K562 (cell line): ENCODE data around the gene POLD4. TPM values are rescaled to one million over a fixed set of nuclear protein-coding genes. Genes with fewer than 3 reads are reported as not detected.

Experiments used
- ATAC-seq: fragments of 200-7000 bp; cut with Tn5 transposase; 3 replicates; pipeline ENCODE4 v1.9.1; 2020; ENCODE audit warnings: moderate library complexity
- BruUV-seq: library from RNA; stranded (reverse); fragments of 400-500 nt; replicated peaks from 2 replicates; lab custom pipeline; 2021; lab: Mats Ljungman, UMichigan
- CTCF ChIA-PET: fragments of 300-600 bp; formaldehyde crosslinking; extraction: SDS; loops from one replicate; lab custom pipeline; 2021; ENCODE audit warnings: low intra/inter-chr PET ratio; lab: Yijun Ruan, JAX
- POLR2A ChIA-PET: fragments of 300-600, 350-650 bp; sonication (Branson Sonifier 250); formaldehyde crosslinking; extraction: SDS; loops from one replicate; lab custom pipeline; 2021; ENCODE audit warnings: antibody characterized with exemption, inconsistent platforms; lab: Yijun Ruan, JAX
- DNase-seq, 4 experiments: peaks; one replicate each; pipeline versions ENCODE4 v3.0.0 to v3.0.0-alpha.2; 2011 to 2018; ENCODE audit warnings: low spot score in 3 of 4, mixed read lengths in 3 of 4; ENCODE audit errors: extremely low read depth in 1 of 4
- FAIRE-seq: peaks from 2 replicates; lab custom pipeline; 2011; peaks lifted over from hg19 to GRCh38; lab: Jason Lieb, UNC
- H2AFZ ChIP-seq: 2 replicates; pipeline ENCODE4 v1.6.0; 2011; ENCODE audit warnings: low read depth, low read length, control low read depth, inconsistent platforms
- H3K27ac ChIP-seq: fragments of 200-600 bp; 3 replicates; pipeline ENCODE4 v1.8.0; 2011; ENCODE audit warnings: low read depth, mild to moderate bottlenecking, control low read depth, inconsistent platforms, low read length, moderate library complexity, mixed read lengths; ENCODE audit errors: extremely low read depth
- H3K27me3 ChIP-seq, 2 experiments: fragments of 300-600 bp in 1 of 2; 2 replicates in 1 of 2; 3 replicates in 1 of 2; pipeline versions ENCODE4 v1.6.0 to v1.8.0; 2011; ENCODE audit warnings: inconsistent platforms in 2 of 2, low read length in 2 of 2, mild to moderate bottlenecking in 1 of 2, mixed read lengths in 1 of 2, moderate library complexity in 1 of 2; ENCODE audit not compliant: control insufficient read depth in 2 of 2, insufficient read depth in 2 of 2
- H3K36me3 ChIP-seq: fragments of 300-600 bp; 3 replicates; pipeline ENCODE4 v1.8.0; 2011; ENCODE audit warnings: mild to moderate bottlenecking, low read length, inconsistent platforms; ENCODE audit not compliant: control insufficient read depth, insufficient read depth
- H3K4me1 ChIP-seq, 2 experiments: fragments of 200-600 bp in 1 of 2; replicated peaks in 1 of 2; 2 replicates in 1 of 2; 3 replicates in 1 of 2; pipeline versions ENCODE4 v1.5.1 to v1.8.0; 2011; ENCODE audit warnings: inconsistent platforms in 2 of 2, low read length in 2 of 2, mild to moderate bottlenecking in 1 of 2, mixed read lengths in 1 of 2, moderate library complexity in 1 of 2; ENCODE audit not compliant: control insufficient read depth in 2 of 2, insufficient read depth in 2 of 2
- H3K4me2 ChIP-seq: 2 replicates; pipeline ENCODE4 v1.6.1; 2011; ENCODE audit warnings: low read length, control low read depth, inconsistent platforms, mixed read lengths; ENCODE audit not compliant: insufficient read depth
- H3K4me3 ChIP-seq: fragments of 200-600 bp; sonication (generic), shearing (Covaris generic); 2 replicates; pipeline ENCODE4 v1.5.1; 2016; ENCODE audit warnings: control low read depth, inconsistent platforms
- H3K79me2 ChIP-seq: fragments of 200-600 bp; 3 replicates; pipeline ENCODE4 v1.8.0; 2011; ENCODE audit warnings: low read length, inconsistent platforms; ENCODE audit not compliant: control insufficient read depth, insufficient read depth
- H3K9ac ChIP-seq, 2 experiments: 2 replicates each; pipeline versions ENCODE4 v1.6.0 to v1.6.1; 2011; ENCODE audit warnings: low read depth in 2 of 2, low read length in 2 of 2, control low read depth in 1 of 2, inconsistent platforms in 1 of 2, mild to moderate bottlenecking in 1 of 2, mixed read lengths in 1 of 2; ENCODE audit not compliant: insufficient read depth in 1 of 2
- H3K9me1 ChIP-seq: one replicate; pipeline ENCODE4 v1.6.0; 2011; ENCODE audit warnings: inconsistent platforms, mild to moderate bottlenecking, low read length, moderate library complexity; ENCODE audit not compliant: control insufficient read depth, insufficient read depth
- H3K9me3 ChIP-seq: replicated peaks from 2 replicates; pipeline ENCODE4 v1.5.1; 2011; ENCODE audit warnings: low read depth, low read length, inconsistent platforms; ENCODE audit not compliant: control insufficient read depth, insufficient read depth
- H4K20me1 ChIP-seq: replicated peaks from 2 replicates; pipeline ENCODE4 v1.6.1; 2011; ENCODE audit warnings: low read length, inconsistent platforms, mixed read lengths; ENCODE audit not compliant: control insufficient read depth, insufficient read depth
- ATF6 ChIP-seq: sonication (generic); formaldehyde crosslinking; IDR thresholded peaks from 2 replicates; pipeline ENCODE4 v1.4.0; 2020; ENCODE audit warnings: mild to moderate bottlenecking, missing genetic modification reagents
- CXXC5 ChIP-seq: fragments of 250-450 bp; sonication (Bioruptor Pico); IDR thresholded peaks from 2 replicates; pipeline ENCODE4 v1.8.0; 2022; ENCODE audit warnings: inconsistent platforms, mild to moderate bottlenecking, moderate library complexity
- HDAC8 ChIP-seq: fragments of 450-650 bp; IDR thresholded peaks from 2 replicates; pipeline ENCODE4 v1.6.1; 2016; ENCODE audit warnings: mild to moderate bottlenecking, missing genetic modification characterization, moderate library complexity, missing compliant biosample characterization
- ILK ChIP-seq: fragments of 450-650 bp; IDR thresholded peaks from 2 replicates; pipeline ENCODE4 v1.6.1; 2016; ENCODE audit warnings: missing genetic modification characterization, low read depth, mild to moderate bottlenecking, missing compliant biosample characterization, moderate library complexity, borderline replicate concordance
- JUND ChIP-seq, 2 experiments: IDR thresholded peaks; 2 replicates in 1 of 2; 3 replicates in 1 of 2; pipeline ENCODE4 v1.6.1; 2011; ENCODE audit warnings: borderline replicate concordance in 2 of 2, low read depth in 2 of 2, low read length in 2 of 2, improper control_type of control experiment in 1 of 2, missing biosample characterization in 1 of 2, missing genetic modification characterization in 1 of 2, missing genetic modification reagents in 1 of 2
- NR4A1 ChIP-seq, 2 experiments: fragments of 250-450 bp in 1 of 2; fragments of 450-650 bp in 1 of 2; sonication (Bioruptor Pico) in 1 of 2; IDR thresholded peaks; 2 replicates each; pipeline versions ENCODE4 v1.4.0 to v1.6.1; 2016 to 2020; ENCODE audit warnings: mild to moderate bottlenecking in 2 of 2, missing compliant biosample characterization in 1 of 2, missing genetic modification characterization in 1 of 2, moderate library complexity in 1 of 2
- RBFOX2 ChIP-seq: fragments of 200-400 bp; formaldehyde crosslinking; IDR thresholded peaks from 2 replicates; pipeline ENCODE4 v1.6.1; 2017; ENCODE audit warnings: low read depth, mild to moderate bottlenecking, low read length, moderate library complexity
- SRSF7 ChIP-seq: fragments of 200-400 bp; formaldehyde crosslinking; optimal IDR thresholded peaks from 2 replicates; pipeline ENCODE3; 2017; ENCODE audit warnings: mild to moderate bottlenecking, low read depth, low read length
- THAP12 ChIP-seq: fragments of 250-450 bp; sonication (Bioruptor Pico); IDR thresholded peaks from 2 replicates; pipeline ENCODE4 v1.9.0; 2021; ENCODE audit warnings: mild to moderate bottlenecking, inconsistent platforms
- ZBTB1 ChIP-seq: sonication (generic); formaldehyde crosslinking; IDR thresholded peaks from 2 replicates; pipeline ENCODE4 v1.8.1; 2023; ENCODE audit warnings: missing genetic modification reagents, low read depth, mild to moderate bottlenecking, borderline replicate concordance
- ZBTB7A ChIP-seq: IDR thresholded peaks from 2 replicates; pipeline ENCODE4 v1.6.1; 2011; ENCODE audit warnings: low read depth, mild to moderate bottlenecking, low read length, moderate library complexity, borderline replicate concordance; ENCODE audit not compliant: control insufficient read depth
- ZKSCAN1 ChIP-seq: fragments of 150-350 bp; IDR thresholded peaks from 2 replicates; pipeline ENCODE4 v1.6.1; 2016; ENCODE audit warnings: low read depth, low read length
- ZKSCAN3 ChIP-seq: fragments of 250-450 bp; sonication (Bioruptor Pico); IDR thresholded peaks from 2 replicates; pipeline ENCODE4 v1.4.0; 2020
- ZNF311 ChIP-seq: fragments of 250-450 bp; sonication (Bioruptor Pico); IDR thresholded peaks from 2 replicates; pipeline ENCODE4 v1.4.0; 2020; ENCODE audit warnings: mild to moderate bottlenecking, moderate library complexity
- ZNF707 ChIP-seq: fragments of 250-450 bp; sonication (Bioruptor Pico); conservative IDR thresholded peaks from 2 replicates; pipeline ENCODE4 v1.8.0; 2022; ENCODE audit warnings: inconsistent platforms, mild to moderate bottlenecking, moderate library complexity
- WGBS: fragments of 100-300 bp; shearing (Covaris generic); methylation state at CpG from one replicate; pipeline ENCODE4 v1.1.6; 2016; ENCODE audit warnings: low coverage, mixed read lengths; ENCODE audit not compliant: insufficient coverage; ENCODE audit errors: missing lambda C conversion rate; 5-methylcytosine and 5-hydroxymethylcytosine counted together
- in situ Hi-C: fragments of 300-500 bp; cut with MboI; formaldehyde crosslinking; loops from 4 replicates; pipeline ENCODE4 v1.15.0; 2018; ENCODE audit warnings: inconsistent platforms, mixed read lengths
- intact Hi-C: fragments of 100-400 bp; cut with micrococcal nuclease; formaldehyde crosslinking; loops from 2 replicates; pipeline ENCODE4 v1.14.2; 2022
- polyA plus RNA-seq, 8 experiments: library from polyadenylated mRNA; depleted of rRNA in 4 of 8; stranded (reverse) in 5 of 8; unstranded in 3 of 8; fragments of >200 nt; fragmentation: Nextera tagmentation in 2 of 8; fragmentation: Illumina TruSeq in 1 of 8; extraction: Ambion mirVana in 2 of 8; extraction: Trizol in 1 of 8; gene quantifications; 2 replicates each; pipeline versions ENCODE4 v1.2.1 to v1.2.3, GENCODE V29; 2011 to 2014; ENCODE audit warnings: inconsistent platforms in 1 of 8, missing spikeins in 1 of 8
- total RNA-seq, 7 experiments: library from RNA; depleted of rRNA in 6 of 7; stranded (reverse); fragments of >200 nt in 6 of 7; fragmentation: Illumina TruSeq in 2 of 7; extraction: Trizol in 2 of 7; gene quantifications; 2 replicates each; pipeline versions ENCODE4 v1.2.1 to v1.2.3, GENCODE V29; 2011 to 2021; ENCODE audit warnings: low replicate concordance in 1 of 7

POLD4 gene
- total and polyA plus RNA-seq, 9 of the 15 experiments (the other 6 are each of a cell fraction or from before 2014, with no cell fraction given) = 5.8 to 64.5 (median 18.3) TPM

- peak in 1 of 4 experiments; percentile 6 for DNase-seq
- WGBS = 49% methylated on average over 8 of the region's 11 CpGs
- H3K9ac ChIP-seq = peak overlapping the region; percentile 80 to 87
- H2AFZ ChIP-seq = peak overlapping the region; percentile 21; the same call in 1 of the 2 replicates
- H3K4me3 ChIP-seq = no peak overlapping the region; the same call in 1 of the 2 replicates
- H3K27ac ChIP-seq = peak overlapping the region; percentile 92
- BruUV-seq = no TSS peak
- H3K9me1 ChIP-seq = no peaks in the 10 kb centered on the region
- CTCF ChIA-PET = interaction anchor here (1.6 to 4.5 kb wide), 3 partner anchors 25 to 27 kb away, joined by 6 to 41 read pairs (median 25); no protein-coding TSS in a partner anchor
- intact Hi-C loops = loop anchor here (5.0 kb wide), 1 partner anchor 152 kb away; the partner anchor contains the start of genes CDK2AP2 and PITPNM1
- H4K20me1 ChIP-seq = no peaks in the 10 kb centered on the region
- POLR2A ChIA-PET = interaction anchor here (0.6 to 0.8 kb wide), 3 partner anchors 8 to 43 kb away, joined by 3 read pairs; no protein-coding TSS in a partner anchor
- H3K4me2 ChIP-seq = peak overlapping the region; percentile 94
- H3K79me2 ChIP-seq = peaks cover 8% of the 10 kb centered on the region
- H3K9me3 ChIP-seq = no peaks in the 10 kb centered on the region
- FAIRE-seq = no peak
- in situ Hi-C loops = no loop called here
- no peaks in the 10 kb centered on the region for H3K27me3 ChIP-seq
- no peak for ATAC-seq
- H3K36me3 ChIP-seq = peaks cover 4% of the 10 kb centered on the region; the same call in 1 of the 3 replicates
- H3K4me1 ChIP-seq = peaks cover 51 to 64% of the 10 kb centered on the region in 2 experiments
- TF ChIP-seq RBFOX2 (0 out of 2 replicates have a peak, but pooled peaks have one; percentile 37), ZNF311 (CRISPR knock-in tag) (no peak), ZKSCAN1 (no peak), SRSF7 (no peak), ZBTB1 (CRISPR knock-in tag) (0 out of 2 replicates have a peak, but pooled peaks have one; percentile 28), ZNF707 (no peak), ZKSCAN3 (no peak), THAP12 (CRISPR knock-in tag) (no peak), NR4A1 (CRISPR knock-in tag; IDR thresholded peaks at IDR 0.05) (peak; percentile 30; the same call in 1 of the 2 replicates), NR4A1 (tag; IDR thresholded peaks at IDR 0.05) (no peak), HDAC8 (tag) (no peak), ZBTB7A (peak; percentile 42; the same call in 1 of the 2 replicates), ILK (no peak), ATF6 (CRISPR knock-in tag) (0 out of 2 replicates have a peak, but pooled peaks have one; percentile 17), CXXC5 (CRISPR knock-in tag) (no peak), JUND (IDR thresholded peaks at IDR 0.05; ENCODE audit: borderline replicate concordance, low read depth, low read length) (no peak), JUND (tag; IDR thresholded peaks at IDR 0.05; ENCODE audit: borderline replicate concordance, low read depth, low read length) (no peak; the same call in 2 of the 3 replicates)
These were observed 1.9 kb upstream of the POLD4 start for GRCh38 chr11:67355023-67355793.
